NB4 (cell line): ENCODE results near the gene NPAS1.
"Not testable (repeated sequence)": the region's sequence is repeated elsewhere in the genome, so short reads cannot be mapped to it uniquely, and the experiment has no call there.

Experiments
- CTCF ChIP-seq: IDR thresholded peaks from one replicate; pipeline ENCODE4 v1.5.1; 2012; ENCODE audit warnings: low read depth, low read length
- MYC ChIP-seq: IDR thresholded peaks from 2 replicates; pipeline ENCODE4 v1.6.1; 2011; ENCODE audit warnings: low read depth, low read length
- POLR2A ChIP-seq: IDR thresholded peaks from 2 replicates; pipeline ENCODE4 v1.6.1; 2011; ENCODE audit warnings: mild to moderate bottlenecking; ENCODE audit not compliant: insufficient read length; ENCODE audit errors: extremely low read depth

- TF ChIP-seq CTCF, POLR2A, MYC: not testable (repeated sequence)
These were observed 9.1 kb upstream of the NPAS1 start for GRCh38 chr19:47010549-47010948.
